ENCODE results near the gene FOXL1.

FOXL1 gene

GRCh38 chr16:86536621-86537020 lies 41.7 kb upstream of the FOXL1 start:
- Histone ChIP-seq H3K36me3 (ENCODE audit: control insufficient read depth, insufficient read depth, low read length) (peaks cover 11% of the 10 kb centered on the region), H3K27ac (ENCODE audit: insufficient read depth, low read depth, low read length, poor library complexity, severe bottlenecking) (no peak overlapping the region), H3K4me1 (ENCODE audit: control insufficient read depth, insufficient read depth, low read length) (peaks cover 9% of the 10 kb centered on the region), H3K27me3 (ENCODE audit: control insufficient read depth, insufficient read depth, low read length, poor library complexity, severe bottlenecking) (no peaks in the 10 kb centered on the region), H3K9me3 (ENCODE audit: control insufficient read depth, low read length) (no peaks in the 10 kb centered on the region), H3K4me3 (ENCODE audit: insufficient read depth, low read depth, low read length) (no peak overlapping the region)
- 94 to 96% methylated on average over 17 of the region's 17 CpGs for WGBS, 2 experiments

GRCh38 chr16:86537486-86537885 lies 40.9 kb upstream of the FOXL1 start:
- Histone ChIP-seq H3K27ac (ENCODE audit: insufficient read depth, low read depth, low read length, poor library complexity, severe bottlenecking) (no peak overlapping the region), H3K27me3 (ENCODE audit: control insufficient read depth, insufficient read depth, low read length, poor library complexity, severe bottlenecking) (no peaks in the 10 kb centered on the region), H3K4me1 (ENCODE audit: control insufficient read depth, insufficient read depth, low read length) (peaks cover 9% of the 10 kb centered on the region), H3K9me3 (ENCODE audit: control insufficient read depth, low read length) (no peaks in the 10 kb centered on the region), H3K4me3 (ENCODE audit: insufficient read depth, low read depth, low read length) (no peak overlapping the region), H3K36me3 (ENCODE audit: control insufficient read depth, insufficient read depth, low read length) (peaks cover 15% of the 10 kb centered on the region)
- WGBS, 2 experiments = 94 to 96% methylated on average over 4 of the region's 4 CpGs

DNA sequence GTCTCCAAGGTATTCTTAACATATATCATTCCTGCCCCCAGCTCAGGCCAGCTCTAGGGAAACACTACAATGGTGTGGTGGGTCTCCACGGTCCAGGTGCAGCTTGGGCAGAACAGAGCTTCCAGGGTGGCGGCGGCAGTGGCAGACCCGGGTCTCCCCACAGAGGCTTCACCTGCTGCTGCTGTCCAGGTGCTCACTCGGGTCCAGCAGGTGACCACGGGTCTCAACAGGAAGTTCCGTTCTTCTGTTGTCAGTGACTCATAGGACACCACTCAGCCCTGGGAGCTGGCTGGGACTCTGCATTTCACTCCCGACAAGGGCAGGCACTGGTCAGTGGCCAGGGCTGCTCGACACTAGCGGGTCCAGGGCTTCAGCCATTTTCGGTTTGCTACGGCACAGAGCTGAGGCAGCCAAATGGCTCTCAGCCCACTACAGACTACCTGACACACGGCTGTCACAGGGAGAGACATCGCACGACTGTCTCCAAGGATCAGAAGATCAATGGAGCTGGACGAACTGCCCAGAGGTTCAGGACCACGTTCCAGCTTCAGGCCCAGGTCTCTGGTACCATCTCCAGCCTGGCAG lies 40.1 kb upstream of the FOXL1 start:
- Histone ChIP-seq H3K36me3 (ENCODE audit: control insufficient read depth, insufficient read depth, low read length) (peaks cover 15% of the 10 kb centered on the region), H3K27ac (ENCODE audit: insufficient read depth, low read depth, low read length, poor library complexity, severe bottlenecking) (no peak overlapping the region), H3K27me3 (ENCODE audit: control insufficient read depth, insufficient read depth, low read length, poor library complexity, severe bottlenecking) (no peaks in the 10 kb centered on the region), H3K4me1 (ENCODE audit: control insufficient read depth, insufficient read depth, low read length) (peaks cover 9% of the 10 kb centered on the region), H3K9me3 (ENCODE audit: control insufficient read depth, low read length) (no peaks in the 10 kb centered on the region), H3K4me3 (ENCODE audit: insufficient read depth, low read depth, low read length) (no peak overlapping the region)
- WGBS, 2 experiments = 95 to 96% methylated on average over 17 of the region's 17 CpGs

- H3K27ac ChIP-seq (ENCODE audit: insufficient read depth, low read depth, low read length, poor library complexity, severe bottlenecking) = no peak overlapping the region
- peaks cover 2% of the 10 kb centered on the region for H3K4me1 ChIP-seq (ENCODE audit: control insufficient read depth, insufficient read depth, low read length)
- H3K27me3 ChIP-seq (ENCODE audit: control insufficient read depth, insufficient read depth, low read length, poor library complexity, severe bottlenecking) = no peaks in the 10 kb centered on the region
- no peak overlapping the region for H3K4me3 ChIP-seq (ENCODE audit: insufficient read depth, low read depth, low read length)
- WGBS, 2 experiments = 91 to 93% methylated on average over 6 of the region's 6 CpGs
- no peaks in the 10 kb centered on the region for H3K9me3 ChIP-seq (ENCODE audit: control insufficient read depth, low read length)
- H3K36me3 ChIP-seq (ENCODE audit: control insufficient read depth, insufficient read depth, low read length) = peaks cover 15% of the 10 kb centered on the region
Observed at GRCh38 chr16:86540894-86541293, 37.5 kb upstream of the FOXL1 start.

GRCh38 chr16:86541560-86541959 lies 36.8 kb upstream of the FOXL1 start:
- Histone ChIP-seq H3K4me3 (ENCODE audit: insufficient read depth, low read depth, low read length) (no peak overlapping the region), H3K4me1 (ENCODE audit: control insufficient read depth, insufficient read depth, low read length) (no peaks in the 10 kb centered on the region), H3K27ac (ENCODE audit: insufficient read depth, low read depth, low read length, poor library complexity, severe bottlenecking) (no peak overlapping the region), H3K27me3 (ENCODE audit: control insufficient read depth, insufficient read depth, low read length, poor library complexity, severe bottlenecking) (no peaks in the 10 kb centered on the region), H3K36me3 (ENCODE audit: control insufficient read depth, insufficient read depth, low read length) (peaks cover 15% of the 10 kb centered on the region), H3K9me3 (ENCODE audit: control insufficient read depth, low read length) (no peaks in the 10 kb centered on the region)
- 95 to 96% methylated on average over 11 of the region's 11 CpGs for WGBS, 2 experiments

DNA sequence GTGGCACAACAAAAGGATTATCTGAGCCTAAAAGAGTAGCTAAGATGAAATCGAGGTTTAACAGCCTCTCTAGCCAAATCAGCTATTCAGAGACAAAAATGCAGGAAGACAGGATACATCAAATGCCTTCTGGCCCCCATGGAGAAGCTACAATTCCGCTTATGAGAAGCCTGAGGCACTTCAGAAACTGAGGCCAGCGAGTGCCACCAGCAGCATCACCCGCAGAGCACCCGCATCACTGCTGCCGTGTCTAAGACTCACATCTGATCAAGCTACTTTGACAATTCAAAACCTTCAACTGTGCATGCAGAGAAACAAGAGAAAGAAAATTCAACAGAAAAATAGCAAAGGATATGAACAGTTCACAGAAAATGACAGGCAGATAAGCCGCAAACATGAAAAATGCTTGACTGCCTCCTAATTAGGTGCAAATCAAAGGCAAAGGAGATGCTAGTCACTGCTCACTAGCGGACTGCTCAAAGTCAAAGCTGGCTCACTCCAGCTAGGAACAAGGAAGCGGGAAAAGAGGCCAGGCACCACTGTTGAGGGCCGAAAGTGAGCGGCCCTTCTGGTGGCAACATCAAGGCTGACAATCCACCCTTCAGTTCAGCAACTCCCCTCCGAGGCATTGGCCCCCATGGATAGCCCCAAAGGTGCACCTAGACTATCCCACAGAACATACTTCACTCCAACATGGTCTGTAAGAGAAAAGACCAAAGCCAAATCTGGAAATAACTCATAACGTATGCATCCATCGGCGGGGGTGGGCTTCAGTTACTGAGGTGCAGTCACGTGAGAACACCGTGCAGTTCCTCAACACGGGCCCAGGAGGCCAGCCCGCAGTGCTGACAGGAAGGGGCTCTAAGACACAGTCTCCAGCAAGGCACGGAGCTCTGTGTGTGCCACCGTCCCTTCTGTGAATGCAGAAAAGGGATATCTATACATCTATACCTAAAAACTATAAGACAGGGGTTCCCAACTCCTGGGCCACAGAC lies 35.3 kb upstream of the FOXL1 start:
- Histone ChIP-seq H3K9me3 (ENCODE audit: control insufficient read depth, low read length) (no peaks in the 10 kb centered on the region), H3K27me3 (ENCODE audit: control insufficient read depth, insufficient read depth, low read length, poor library complexity, severe bottlenecking) (no peaks in the 10 kb centered on the region), H3K4me3 (ENCODE audit: insufficient read depth, low read depth, low read length) (no peak overlapping the region), H3K36me3 (ENCODE audit: control insufficient read depth, insufficient read depth, low read length) (peaks cover 21% of the 10 kb centered on the region), H3K27ac (ENCODE audit: insufficient read depth, low read depth, low read length, poor library complexity, severe bottlenecking) (no peak overlapping the region), H3K4me1 (ENCODE audit: control insufficient read depth, insufficient read depth, low read length) (no peaks in the 10 kb centered on the region)
- 92 to 93% methylated on average over 21 of the region's 21 CpGs for WGBS, 2 experiments

- no peaks in the 10 kb centered on the region for H3K4me1 ChIP-seq (ENCODE audit: control insufficient read depth, insufficient read depth, low read length)
- WGBS, 2 experiments = 77 to 79% methylated on average over 12 of the region's 12 CpGs
Observed at GRCh38 chr16:86545481-86545880, 32.9 kb upstream of the FOXL1 start.

DNA sequence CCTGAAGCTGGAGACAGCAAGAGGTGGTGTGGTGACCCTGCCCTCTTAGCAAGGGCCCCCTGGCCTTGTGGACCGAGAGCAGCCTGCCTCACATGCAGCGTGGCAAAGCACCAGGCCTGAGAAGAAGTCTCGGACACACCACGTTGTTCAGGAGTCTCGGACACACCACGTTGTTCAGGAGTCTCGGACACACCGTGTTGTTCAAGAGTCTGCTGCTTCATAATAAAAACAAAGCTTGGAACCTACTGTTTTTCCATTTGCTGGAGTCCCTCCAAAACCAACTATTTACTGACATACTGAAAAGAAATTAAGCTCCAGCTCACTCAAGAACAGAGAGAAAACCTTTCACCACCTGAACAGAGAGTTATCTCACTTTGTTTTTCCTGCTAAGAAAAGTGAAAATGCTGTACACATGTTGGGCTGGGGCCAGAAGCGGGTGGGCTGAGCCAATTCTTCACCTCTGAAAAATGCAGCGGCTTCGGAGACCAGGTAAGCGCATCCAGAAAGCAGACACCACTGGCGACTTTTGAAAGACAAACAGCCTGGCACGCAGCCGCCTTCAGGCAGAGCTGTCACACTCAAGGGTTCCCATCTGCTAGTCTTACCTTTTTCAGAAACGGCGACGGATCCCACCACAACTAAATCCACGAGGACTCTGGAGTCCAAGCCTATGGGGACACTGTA lies 32.3 kb upstream of the FOXL1 start:
- no peak overlapping the region for H3K27ac ChIP-seq (ENCODE audit: insufficient read depth, low read depth, low read length, poor library complexity, severe bottlenecking)
- 94% methylated on average over 19 of the region's 19 CpGs for WGBS, 2 experiments

More at GRCh38 chr16:86545481-86545880, 32.9 kb upstream of the FOXL1 start:
- H3K4me3 ChIP-seq (ENCODE audit: insufficient read depth, low read depth, low read length) = no peak overlapping the region
- peaks cover 19% of the 10 kb centered on the region for H3K36me3 ChIP-seq (ENCODE audit: control insufficient read depth, insufficient read depth, low read length)
- H3K9me3 ChIP-seq (ENCODE audit: control insufficient read depth, low read length) = no peaks in the 10 kb centered on the region
- no peaks in the 10 kb centered on the region for H3K27me3 ChIP-seq (ENCODE audit: control insufficient read depth, insufficient read depth, low read length, poor library complexity, severe bottlenecking)
- no peak overlapping the region for H3K27ac ChIP-seq (ENCODE audit: insufficient read depth, low read depth, low read length, poor library complexity, severe bottlenecking)

GRCh38 chr16:86546638-86547013 lies 31.7 kb upstream of the FOXL1 start:
- Histone ChIP-seq H3K4me3 (ENCODE audit: insufficient read depth, low read depth, low read length) (no peak overlapping the region), H3K27me3 (ENCODE audit: control insufficient read depth, insufficient read depth, low read length, poor library complexity, severe bottlenecking) (no peaks in the 10 kb centered on the region), H3K27ac (ENCODE audit: insufficient read depth, low read depth, low read length, poor library complexity, severe bottlenecking) (no peak overlapping the region), H3K4me1 (ENCODE audit: control insufficient read depth, insufficient read depth, low read length) (no peaks in the 10 kb centered on the region), H3K9me3 (ENCODE audit: control insufficient read depth, low read length) (no peaks in the 10 kb centered on the region), H3K36me3 (ENCODE audit: control insufficient read depth, insufficient read depth, low read length) (peaks cover 14% of the 10 kb centered on the region)
- WGBS, 2 experiments = 94 to 95% methylated on average over 8 of the region's 8 CpGs

More for the DNA sequence above, 32.3 kb upstream of the FOXL1 start:
- H3K36me3 ChIP-seq (ENCODE audit: control insufficient read depth, insufficient read depth, low read length) = peaks cover 17% of the 10 kb centered on the region
- H3K9me3 ChIP-seq (ENCODE audit: control insufficient read depth, low read length) = no peaks in the 10 kb centered on the region
- H3K4me3 ChIP-seq (ENCODE audit: insufficient read depth, low read depth, low read length) = no peak overlapping the region
- H3K4me1 ChIP-seq (ENCODE audit: control insufficient read depth, insufficient read depth, low read length) = no peaks in the 10 kb centered on the region
- H3K27me3 ChIP-seq (ENCODE audit: control insufficient read depth, insufficient read depth, low read length, poor library complexity, severe bottlenecking) = no peaks in the 10 kb centered on the region

DNA sequence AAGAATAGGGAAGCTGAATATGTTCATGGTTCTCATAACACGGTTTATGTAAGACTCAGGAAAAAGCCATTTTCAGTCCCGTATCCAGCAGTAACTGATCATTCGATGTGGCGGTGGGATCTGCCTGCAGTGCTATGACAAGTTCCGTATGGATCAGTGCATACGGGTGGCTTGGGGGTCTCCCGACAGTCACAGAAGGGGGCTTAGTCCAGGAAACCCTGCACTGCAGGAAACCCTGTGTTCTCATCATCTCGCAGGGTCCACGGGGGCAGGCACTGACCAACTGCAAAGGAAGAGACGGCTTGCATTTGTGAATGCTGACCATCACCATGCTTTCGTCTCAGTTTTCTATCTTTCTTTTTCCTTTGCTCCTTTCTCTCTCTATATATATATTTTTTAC lies 31.1 kb upstream of the FOXL1 start:
- 95 to 96% methylated on average over 11 of the region's 11 CpGs for whole genome bisulfite sequencing, 2 experiments
- Histone ChIP-seq H3K4me3 (ENCODE audit: insufficient read depth, low read depth, low read length) (no peak overlapping the region), H3K27me3 (ENCODE audit: control insufficient read depth, insufficient read depth, low read length, poor library complexity, severe bottlenecking) (no peaks in the 10 kb centered on the region), H3K36me3 (ENCODE audit: control insufficient read depth, insufficient read depth, low read length) (peaks cover 9% of the 10 kb centered on the region), H3K9me3 (ENCODE audit: control insufficient read depth, low read length) (no peaks in the 10 kb centered on the region), H3K27ac (ENCODE audit: insufficient read depth, low read depth, low read length, poor library complexity, severe bottlenecking) (no peak overlapping the region), H3K4me1 (ENCODE audit: control insufficient read depth, insufficient read depth, low read length) (no peaks in the 10 kb centered on the region)
